Fibroblast of lung (primary cell): ENCODE measurements around the gene TPPP3. TPM values are rescaled to one million over a fixed set of nuclear protein-coding genes. Genes with fewer than 3 reads are reported as not detected.

Experiments
- DNase-seq, 2 donors: peaks; one replicate each; pipeline versions ENCODE4 v3.0.0 to v3.0.0-alpha.2; 2010; ENCODE audit warnings: low read depth in 2 of 2
- H2AFZ ChIP-seq: 2 replicates; pipeline ENCODE4 v1.5.1; 2012; ENCODE audit warnings: low read length, control low read depth, inconsistent platforms
- H3K27ac ChIP-seq: 2 replicates; pipeline ENCODE4 v1.5.1; 2011; ENCODE audit warnings: low read length, control low read depth; ENCODE audit not compliant: insufficient read depth
- H3K27me3 ChIP-seq: 2 replicates; pipeline ENCODE4 v1.5.1; 2011; ENCODE audit warnings: mild to moderate bottlenecking, low read length; ENCODE audit not compliant: control insufficient read depth, insufficient read depth
- H3K36me3 ChIP-seq: 2 replicates; pipeline ENCODE4 v1.5.1; 2011; ENCODE audit warnings: low read length; ENCODE audit not compliant: control insufficient read depth, insufficient read depth
- H3K4me1 ChIP-seq: 2 replicates; pipeline ENCODE4 v1.5.1; 2011; ENCODE audit warnings: low read length; ENCODE audit not compliant: control insufficient read depth, insufficient read depth; ENCODE audit errors: extremely low read depth
- H3K4me2 ChIP-seq: 2 replicates; pipeline ENCODE4 v1.5.1; 2011; ENCODE audit warnings: low read length, control low read depth; ENCODE audit not compliant: insufficient read depth; ENCODE audit errors: extremely low read depth
- H3K4me3 ChIP-seq, 4 experiments: fragments of 200-600 bp in 1 of 4; sonication (generic) in 1 of 4; replicated peaks in 1 of 4; 2 replicates each; pipeline ENCODE4 v1.5.1; 2011 to 2016; ENCODE audit warnings: low read length in 4 of 4, low read depth in 3 of 4, mild to moderate bottlenecking in 3 of 4, control low read depth in 2 of 4, inconsistent platforms in 1 of 4, mixed read lengths in 1 of 4; ENCODE audit not compliant: insufficient read depth in 1 of 4; ENCODE audit errors: control extremely low read depth in 1 of 4
- H3K79me2 ChIP-seq: 2 replicates; pipeline ENCODE4 v1.5.1; 2012; ENCODE audit warnings: mild to moderate bottlenecking, low read length, inconsistent platforms; ENCODE audit not compliant: control insufficient read depth, insufficient read depth
- H3K9ac ChIP-seq: 2 replicates; pipeline ENCODE4 v1.5.1; 2011; ENCODE audit warnings: mild to moderate bottlenecking, low read length, control low read depth; ENCODE audit not compliant: insufficient read depth
- H3K9me3 ChIP-seq: 2 replicates; pipeline ENCODE4 v1.5.1; 2012; ENCODE audit warnings: low read depth, low read length; ENCODE audit not compliant: control insufficient read depth, insufficient read depth
- H4K20me1 ChIP-seq: 2 replicates; pipeline ENCODE4 v1.5.1; 2011; ENCODE audit warnings: low read length; ENCODE audit not compliant: control insufficient read depth, insufficient read depth; ENCODE audit errors: extremely low read depth
- EZH2 ChIP-seq: IDR thresholded peaks from 2 replicates; pipeline ENCODE4 v1.5.1; 2012; ENCODE audit warnings: low read length, control low read depth, mild to moderate bottlenecking; ENCODE audit errors: missing control alignments
- polyA plus RNA-seq, 2 donors: library from polyadenylated mRNA; depleted of rRNA in 1 of 2; stranded (reverse) in 1 of 2; unstranded in 1 of 2; fragments of >200 nt; gene quantifications; 2 replicates each; pipeline ENCODE4 v1.2.1, GENCODE V29; 2011 to 2012; ENCODE audit warnings: missing spikeins in 1 of 2
- total RNA-seq: library from RNA; depleted of rRNA; stranded (reverse); fragments of >200 nt; gene quantifications from 2 replicates; pipeline ENCODE4 v1.2.1, GENCODE V29; 2014
- TF ChIP-seq, protein P1 (sequence below), 2 donors: IDR thresholded peaks in 1 of 2; conservative IDR thresholded peaks in 1 of 2; 1 replicate in 1 of 2; 2 replicates in 1 of 2; pipeline ENCODE4 v1.5.1; 2011 to 2012; ENCODE audit warnings: low read length in 2 of 2, control low read depth in 1 of 2, inconsistent platforms in 1 of 2, low read depth in 1 of 2, mild to moderate bottlenecking in 1 of 2

TPPP3 gene
- total and polyA plus RNA-seq, 2 donors (not counting 1 experiment from before 2014, with no cell fraction given), result 2.9 to 3.8 TPM

DNA sequence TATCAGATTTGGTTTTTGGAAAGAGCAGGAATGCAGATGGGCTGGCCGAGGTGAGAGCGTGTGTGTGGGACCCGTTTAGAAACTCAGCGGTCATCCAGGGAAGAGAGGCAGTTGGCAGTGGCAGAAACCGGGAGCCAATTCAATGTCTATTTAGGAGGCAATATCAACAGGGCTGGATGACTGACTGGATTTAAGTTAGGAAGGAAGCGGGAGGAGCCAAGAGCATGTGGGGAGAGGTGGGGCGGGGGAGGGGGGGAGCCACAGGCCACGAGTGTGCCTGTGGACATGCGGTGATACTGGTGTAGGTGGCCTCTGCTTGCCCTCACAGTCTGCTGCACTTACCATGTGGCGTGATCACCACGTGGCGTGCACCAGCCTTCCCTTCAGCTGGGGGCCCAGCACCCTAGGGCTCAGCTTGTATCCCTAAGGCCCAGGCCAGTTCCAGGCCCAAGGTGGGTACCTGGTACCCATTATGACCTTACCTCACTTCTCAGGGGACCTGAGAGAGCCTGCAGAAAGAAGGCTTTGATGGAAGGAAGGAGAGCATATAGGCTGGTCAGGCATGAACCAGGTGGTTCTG, 10.8 kb upstream of the TPPP3 start:
- H3K9ac ChIP-seq, result no peak overlapping the region
- H3K36me3 ChIP-seq, result no peaks in the 10 kb centered on the region
- no peak overlapping the region for H3K27ac ChIP-seq
- H2AFZ ChIP-seq, result no peak overlapping the region
- DNase-seq, result no peak
- no peak overlapping the region for H3K4me3 ChIP-seq
- no peaks in the 10 kb centered on the region for H3K9me3 ChIP-seq
- H4K20me1 ChIP-seq, result no peaks in the 10 kb centered on the region
- no peaks in the 10 kb centered on the region for H3K27me3 ChIP-seq
- no peaks in the 10 kb centered on the region for H3K79me2 ChIP-seq
- H3K4me2 ChIP-seq, result no peak overlapping the region
- TF ChIP-seq, protein P1, sequence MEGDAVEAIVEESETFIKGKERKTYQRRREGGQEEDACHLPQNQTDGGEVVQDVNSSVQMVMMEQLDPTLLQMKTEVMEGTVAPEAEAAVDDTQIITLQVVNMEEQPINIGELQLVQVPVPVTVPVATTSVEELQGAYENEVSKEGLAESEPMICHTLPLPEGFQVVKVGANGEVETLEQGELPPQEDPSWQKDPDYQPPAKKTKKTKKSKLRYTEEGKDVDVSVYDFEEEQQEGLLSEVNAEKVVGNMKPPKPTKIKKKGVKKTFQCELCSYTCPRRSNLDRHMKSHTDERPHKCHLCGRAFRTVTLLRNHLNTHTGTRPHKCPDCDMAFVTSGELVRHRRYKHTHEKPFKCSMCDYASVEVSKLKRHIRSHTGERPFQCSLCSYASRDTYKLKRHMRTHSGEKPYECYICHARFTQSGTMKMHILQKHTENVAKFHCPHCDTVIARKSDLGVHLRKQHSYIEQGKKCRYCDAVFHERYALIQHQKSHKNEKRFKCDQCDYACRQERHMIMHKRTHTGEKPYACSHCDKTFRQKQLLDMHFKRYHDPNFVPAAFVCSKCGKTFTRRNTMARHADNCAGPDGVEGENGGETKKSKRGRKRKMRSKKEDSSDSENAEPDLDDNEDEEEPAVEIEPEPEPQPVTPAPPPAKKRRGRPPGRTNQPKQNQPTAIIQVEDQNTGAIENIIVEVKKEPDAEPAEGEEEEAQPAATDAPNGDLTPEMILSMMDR (conservative IDR thresholded peaks at IDR 0.05 in 1 of 2, IDR thresholded peaks at IDR 0.05 in 1 of 2; ENCODE audit: low read depth in 1 of 2, low read length in 2 of 2), result no peak
- TF ChIP-seq EZH2, result no peak
- H3K4me1 ChIP-seq, result peaks cover 24% of the 10 kb centered on the region

DNA sequence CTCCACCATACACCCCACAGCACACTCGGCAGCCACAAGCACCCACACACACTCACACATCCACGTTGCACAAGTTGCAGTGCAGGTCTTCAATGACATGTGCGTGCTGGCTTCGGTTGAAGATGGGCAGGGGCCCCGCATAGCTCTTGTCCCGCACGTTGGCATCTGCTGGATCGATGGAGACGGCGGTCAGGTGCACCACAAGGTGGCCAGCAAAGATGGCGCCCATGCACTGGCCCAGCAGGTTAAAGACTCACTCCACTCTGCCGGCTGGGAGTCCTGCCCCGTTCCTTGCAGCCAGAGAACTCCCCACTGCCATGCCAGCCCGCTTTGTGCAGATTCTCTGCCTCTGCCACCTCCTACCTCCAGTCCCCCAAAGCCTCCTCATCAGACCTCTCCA, 7.6 kb upstream of the TPPP3 start:
- no peaks in the 10 kb centered on the region for H3K79me2 ChIP-seq
- no peak overlapping the region for H3K4me3 ChIP-seq
- H3K4me1 ChIP-seq, result peaks cover 14% of the 10 kb centered on the region
- H3K9me3 ChIP-seq, result no peaks in the 10 kb centered on the region
- H2AFZ ChIP-seq, result no peak overlapping the region
- H3K4me2 ChIP-seq, result no peak overlapping the region
- no peaks in the 10 kb centered on the region for H3K36me3 ChIP-seq
- no peaks in the 10 kb centered on the region for H4K20me1 ChIP-seq
- H3K9ac ChIP-seq, result no peak overlapping the region
- H3K27ac ChIP-seq, result no peak overlapping the region
- TF ChIP-seq, protein P1 (conservative IDR thresholded peaks at IDR 0.05 in 1 of 2, IDR thresholded peaks at IDR 0.05 in 1 of 2; ENCODE audit: low read depth in 1 of 2, low read length in 2 of 2), result no peak
- no peak for TF ChIP-seq EZH2
- no peaks in the 10 kb centered on the region for H3K27me3 ChIP-seq
- no peak for DNase-seq

DNA sequence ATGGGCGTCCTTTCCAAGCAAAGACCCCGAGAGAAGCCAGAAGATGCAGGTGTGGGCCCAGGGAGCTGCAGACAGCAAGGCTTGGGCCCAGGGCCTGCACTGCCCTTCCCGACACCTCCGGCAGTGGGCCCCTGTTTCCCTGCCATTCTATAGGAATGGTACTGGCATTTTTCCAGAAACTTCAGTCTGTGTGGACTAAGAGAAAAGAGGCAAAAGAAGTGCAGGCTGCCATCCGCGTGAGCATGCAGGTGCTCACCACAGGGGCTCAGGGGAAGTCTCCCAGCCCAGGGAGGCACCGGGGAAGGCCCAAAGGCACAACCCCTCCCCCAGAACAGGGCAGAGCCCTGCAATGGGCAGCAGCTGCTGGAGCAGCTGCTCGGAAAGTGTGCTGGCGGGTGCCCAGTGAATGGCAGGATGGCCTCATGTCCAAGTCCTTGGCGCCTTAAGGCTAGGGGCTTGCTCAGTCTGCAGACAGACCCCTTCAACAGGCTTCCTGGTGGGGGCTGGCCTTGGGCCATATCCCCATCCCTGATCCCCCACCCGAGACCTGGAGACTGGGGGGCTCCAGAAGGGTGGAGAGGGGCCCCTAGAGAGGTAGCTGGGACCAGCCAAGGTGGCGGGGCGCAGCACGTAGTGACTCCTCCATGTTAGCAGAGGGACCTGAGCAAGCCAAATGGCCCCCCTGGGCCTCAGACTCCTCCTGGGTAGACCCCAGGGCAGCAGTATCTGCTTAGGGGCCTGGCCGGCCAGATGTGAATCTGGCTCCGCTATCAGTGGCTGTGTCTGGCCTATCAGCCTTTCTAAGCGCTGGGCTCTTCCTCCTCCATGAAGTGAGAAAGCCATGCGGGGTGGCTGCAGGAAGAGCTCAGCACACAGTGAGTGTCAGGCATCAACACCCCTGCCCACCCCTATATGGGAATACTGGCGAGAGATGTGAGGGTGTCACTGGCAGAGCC, 6.7 kb upstream of the TPPP3 start:
- H3K27me3 ChIP-seq, result no peaks in the 10 kb centered on the region
- no peak overlapping the region for H3K4me3 ChIP-seq
- peaks cover 10% of the 10 kb centered on the region for H3K4me1 ChIP-seq
- no peaks in the 10 kb centered on the region for H3K36me3 ChIP-seq
- TF ChIP-seq EZH2, result no peak
- TF ChIP-seq, protein P1 (conservative IDR thresholded peaks at IDR 0.05 in 1 of 2, IDR thresholded peaks at IDR 0.05 in 1 of 2; ENCODE audit: low read depth in 1 of 2, low read length in 2 of 2), result no peak
- no peak overlapping the region for H3K9ac ChIP-seq
- no peak overlapping the region for H3K4me2 ChIP-seq
- H3K79me2 ChIP-seq, result no peaks in the 10 kb centered on the region
- no peak overlapping the region for H2AFZ ChIP-seq
- H3K9me3 ChIP-seq, result no peaks in the 10 kb centered on the region
- DNase-seq, result no peak
- no peak overlapping the region for H3K27ac ChIP-seq
- no peaks in the 10 kb centered on the region for H4K20me1 ChIP-seq
